Sigmoid colon (tissue), 7 donors: ENCODE data around the gene TDRD9. TPM values are rescaled to one million over a fixed set of nuclear protein-coding genes. Genes with fewer than 3 reads are reported as not detected.

Experiments
- DNase-seq: peaks from one replicate; pipeline ENCODE4 v3.0.0-alpha.2; 2019
- H3K27ac ChIP-seq, 4 donors: fragments of 200-600 bp; sonication (generic); one replicate each; pipeline ENCODE4 v1.5.1; 2016 to 2019; ENCODE audit warnings: mild to moderate bottlenecking in 1 of 4
- H3K27me3 ChIP-seq, 3 donors: fragments of 200-600 bp; sonication (generic); one replicate each; pipeline ENCODE4 v1.5.1; 2019; ENCODE audit warnings: mild to moderate bottlenecking in 1 of 3
- H3K36me3 ChIP-seq, 4 donors: fragments of 200-600 bp; sonication (generic); one replicate each; pipeline ENCODE4 v1.5.1; 2016 to 2019
- H3K4me1 ChIP-seq, 4 donors: fragments of 200-600 bp; sonication (generic); one replicate each; pipeline ENCODE4 v1.5.1; 2017 to 2019
- H3K4me3 ChIP-seq, 4 donors: fragments of 200-600 bp; sonication (generic); one replicate each; pipeline ENCODE4 v1.5.1; 2017 to 2019; ENCODE audit warnings: mild to moderate bottlenecking in 2 of 4, moderate library complexity in 1 of 4
- H3K9me3 ChIP-seq, 4 donors: fragments of 200-600 bp in 3 of 4; sonication (generic) in 3 of 4; one replicate each; pipeline versions ENCODE4 v1.5.1 to v1.6.1; 2013 to 2019
- EP300 ChIP-seq, 4 donors: sonication (generic); formaldehyde crosslinking; IDR thresholded peaks; one replicate each; pipeline ENCODE4 v1.6.1; 2017; ENCODE audit warnings: antibody characterized with exemption in 4 of 4
- POLR2A ChIP-seq, 2 donors: fragments of 450-650 bp; IDR thresholded peaks; one replicate each; pipeline ENCODE4 v1.6.1; 2016; ENCODE audit warnings: antibody characterized with exemption in 2 of 2, mild to moderate bottlenecking in 2 of 2, moderate library complexity in 2 of 2
- POLR2AphosphoS5 ChIP-seq, 4 donors: sonication (generic); formaldehyde crosslinking; IDR thresholded peaks; one replicate each; pipeline ENCODE4 v1.6.1; 2017; ENCODE audit warnings: antibody characterized with exemption in 4 of 4
- WGBS, 2 donors: extraction: QIAGEN DNeasy Blood & Tissue Kit; methylation state at CpG; one replicate each; pipeline ENCODE4 v1.1.7; 2013; 5-methylcytosine and 5-hydroxymethylcytosine counted together
- intact Hi-C: fragments of 100-400 bp; cut with DNase I; formaldehyde crosslinking; loops from one replicate; pipeline ENCODE4 v1.15.1; 2023
- polyA plus RNA-seq, 3 donors: library from polyadenylated mRNA; stranded (reverse); fragments of 200-250 nt; gene quantifications; one replicate each; pipeline ENCODE4 v1.2.3, GENCODE V29; 2013
- total RNA-seq, 4 donors: library from RNA; depleted of rRNA; stranded (reverse); fragments of >200 nt; gene quantifications; one replicate each; pipeline ENCODE4 v1.1.0, GENCODE V29; 2016
- TF ChIP-seq, protein P1 (sequence below), 4 experiments: fragments of 450-650 bp in 3 of 4; fragments of 200-600 bp in 1 of 4; IDR thresholded peaks; one replicate each; pipeline ENCODE4 v1.5.1; 2016 to 2019; ENCODE audit warnings: antibody characterized with exemption in 4 of 4, mild to moderate bottlenecking in 3 of 4, moderate library complexity in 2 of 4
- donor health status: healthy with polysubstance abuse.
- donor health status: Bipolar disorder and iron deficiency.
- donor health status: healthy.

TDRD9 gene
- total and polyA plus RNA-seq, 7 donors: 0.58 to 4.6 (median 1.2) TPM

DNA sequence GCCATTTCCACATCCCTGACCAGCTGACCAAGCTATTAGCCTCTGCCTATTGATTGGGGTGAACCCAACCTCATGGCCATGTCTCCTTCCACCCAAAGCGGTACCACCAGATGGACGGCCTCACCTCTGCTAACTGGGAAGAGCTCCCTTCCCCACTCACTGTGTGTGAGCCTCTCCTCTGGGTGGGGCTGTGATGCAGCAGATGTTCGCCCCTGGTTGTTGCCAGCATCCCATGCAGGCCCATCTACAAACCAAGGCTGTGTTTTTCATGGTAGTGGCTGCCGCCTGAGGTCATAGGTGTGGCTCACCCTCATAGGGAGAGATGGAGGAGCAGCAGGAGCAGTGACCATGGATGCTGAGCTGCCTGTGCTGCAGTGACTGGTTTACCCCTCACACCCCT lies 61.7 kb downstream of the TDRD9 start:
- DNase-seq: no peak
- TF ChIP-seq EP300 (IDR thresholded peaks at IDR 0.05) (no peak), POLR2A (IDR thresholded peaks at IDR 0.05) (no peak), POLR2AphosphoS5 (IDR thresholded peaks at IDR 0.05) (no peak)
- TF ChIP-seq, protein P1, sequence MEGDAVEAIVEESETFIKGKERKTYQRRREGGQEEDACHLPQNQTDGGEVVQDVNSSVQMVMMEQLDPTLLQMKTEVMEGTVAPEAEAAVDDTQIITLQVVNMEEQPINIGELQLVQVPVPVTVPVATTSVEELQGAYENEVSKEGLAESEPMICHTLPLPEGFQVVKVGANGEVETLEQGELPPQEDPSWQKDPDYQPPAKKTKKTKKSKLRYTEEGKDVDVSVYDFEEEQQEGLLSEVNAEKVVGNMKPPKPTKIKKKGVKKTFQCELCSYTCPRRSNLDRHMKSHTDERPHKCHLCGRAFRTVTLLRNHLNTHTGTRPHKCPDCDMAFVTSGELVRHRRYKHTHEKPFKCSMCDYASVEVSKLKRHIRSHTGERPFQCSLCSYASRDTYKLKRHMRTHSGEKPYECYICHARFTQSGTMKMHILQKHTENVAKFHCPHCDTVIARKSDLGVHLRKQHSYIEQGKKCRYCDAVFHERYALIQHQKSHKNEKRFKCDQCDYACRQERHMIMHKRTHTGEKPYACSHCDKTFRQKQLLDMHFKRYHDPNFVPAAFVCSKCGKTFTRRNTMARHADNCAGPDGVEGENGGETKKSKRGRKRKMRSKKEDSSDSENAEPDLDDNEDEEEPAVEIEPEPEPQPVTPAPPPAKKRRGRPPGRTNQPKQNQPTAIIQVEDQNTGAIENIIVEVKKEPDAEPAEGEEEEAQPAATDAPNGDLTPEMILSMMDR (IDR thresholded peaks at IDR 0.05): no peak
- intact Hi-C loops: no loop called here
- Histone ChIP-seq H3K4me3 (no peak overlapping the region), H3K27ac (no peak overlapping the region), H3K4me1 (no peaks in the 10 kb centered on the region), H3K36me3 (no peaks in the 10 kb centered on the region), H3K9me3 (peaks cover 0 to 9% (median 2%) of the 10 kb centered on the region in 4 donors), H3K27me3 (peaks cover 0 to 4% (median 0%) of the 10 kb centered on the region in 3 donors)
- WGBS, 2 donors: 94 to 95% methylated on average over 4 of the region's 4 CpGs

DNA sequence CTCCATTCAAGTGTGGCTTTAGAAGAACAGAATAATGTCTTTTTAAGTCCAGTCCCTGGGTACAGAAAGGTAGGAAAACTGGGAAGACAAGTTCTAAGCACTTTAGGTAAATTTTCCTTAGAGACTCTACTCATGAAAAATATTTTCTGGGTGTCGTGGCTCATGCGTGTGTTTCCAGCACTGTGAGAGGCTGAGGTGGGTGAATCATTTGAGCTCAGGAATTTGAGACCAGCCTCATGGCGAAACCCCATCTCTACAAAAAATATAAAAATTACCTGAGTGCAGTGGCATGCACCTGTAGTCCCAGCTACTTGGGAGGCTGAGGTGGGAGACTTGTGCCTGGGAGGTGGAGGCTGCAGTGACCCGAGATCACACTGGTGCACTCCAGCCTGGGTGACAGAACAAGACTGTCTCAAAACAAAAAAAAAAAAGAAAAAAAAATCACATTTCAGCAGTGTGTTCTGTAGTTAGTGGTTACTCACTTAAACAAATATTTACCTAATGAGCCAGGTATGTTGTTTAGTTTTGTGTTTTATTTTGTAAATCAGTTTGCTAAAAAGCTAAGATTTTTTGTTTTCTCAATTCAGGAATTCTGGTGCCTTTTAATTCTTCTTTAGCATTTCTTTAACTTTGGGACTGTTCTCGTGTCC lies 66.4 kb downstream of the TDRD9 start:
- H3K27ac ChIP-seq: no peak overlapping the region
- WGBS, 2 donors: 77 to 85% methylated on average over 5 of the region's 5 CpGs
- TF ChIP-seq POLR2AphosphoS5 (IDR thresholded peaks at IDR 0.05) (no peak), EP300 (IDR thresholded peaks at IDR 0.05) (no peak), POLR2A (IDR thresholded peaks at IDR 0.05) (no peak)
- TF ChIP-seq, protein P1 (IDR thresholded peaks at IDR 0.05): no peak
- peaks cover 0 to 4% (median 0%) of the 10 kb centered on the region in 3 donors for H3K27me3 ChIP-seq
- H3K9me3 ChIP-seq: peaks cover 0 to 1% (median 0%) of the 10 kb centered on the region in 4 donors
- no peak for DNase-seq
- no peaks in the 10 kb centered on the region for H3K4me1 ChIP-seq
- intact Hi-C loops: no loop called here
- no peak overlapping the region for H3K4me3 ChIP-seq
- no peaks in the 10 kb centered on the region for H3K36me3 ChIP-seq

- no peak overlapping the region for H3K27ac ChIP-seq
- no peak for TF ChIP-seq POLR2A (IDR thresholded peaks at IDR 0.05)
- TF ChIP-seq, protein P1 (IDR thresholded peaks at IDR 0.05): no peak
- TF ChIP-seq POLR2AphosphoS5 (IDR thresholded peaks at IDR 0.05): no peak
- TF ChIP-seq EP300 (IDR thresholded peaks at IDR 0.05): no peak
- DNase-seq: no peak
- no peaks in the 10 kb centered on the region for H3K27me3 ChIP-seq
- H3K36me3 ChIP-seq: no peaks in the 10 kb centered on the region
- H3K4me3 ChIP-seq: no peak overlapping the region
- H3K9me3 ChIP-seq: no peaks in the 10 kb centered on the region
- whole genome bisulfite sequencing, 2 donors: 75 to 82% methylated on average over 5 of the region's 5 CpGs
- no peaks in the 10 kb centered on the region for H3K4me1 ChIP-seq
- intact Hi-C loops: no loop called here
Measured at GRCh38 chr14:103995876-103996275, 67.6 kb downstream of the TDRD9 start.

DNA sequence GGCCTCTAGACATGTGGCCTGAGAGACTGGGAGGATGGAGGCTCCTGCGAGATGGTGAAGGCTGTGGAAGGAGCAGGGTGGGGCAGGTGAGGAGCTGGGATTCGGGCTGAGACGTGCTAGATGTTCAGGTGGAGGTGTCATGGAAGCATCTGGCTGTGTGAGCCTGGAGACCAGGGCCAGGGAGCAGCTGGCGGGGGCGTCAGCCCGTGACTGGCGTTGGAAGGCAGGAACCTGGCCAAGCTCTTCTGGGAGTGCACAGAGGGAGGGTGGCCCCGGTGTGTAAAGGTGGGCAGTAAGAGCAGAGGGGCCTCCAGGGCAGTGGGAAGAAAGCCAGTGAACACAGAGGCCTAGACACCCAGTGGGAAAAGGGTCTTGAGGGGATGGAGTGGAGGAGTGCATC lies 69.1 kb downstream of the TDRD9 start:
- Histone ChIP-seq H3K9me3 (no peaks in the 10 kb centered on the region), H3K27ac (no peak overlapping the region), H3K4me3 (no peak overlapping the region), H3K4me1 (peaks cover 0 to 6% (median 0%) of the 10 kb centered on the region in 4 donors), H3K27me3 (no peaks in the 10 kb centered on the region), H3K36me3 (no peaks in the 10 kb centered on the region)
- 80 to 88% methylated on average over 8 of the region's 8 CpGs for WGBS, 2 donors
- no peak for DNase-seq
- intact Hi-C loops: no loop called here
- TF ChIP-seq, protein P1 (IDR thresholded peaks at IDR 0.05): no peak
- TF ChIP-seq POLR2A (IDR thresholded peaks at IDR 0.05): no peak
- TF ChIP-seq POLR2AphosphoS5 (IDR thresholded peaks at IDR 0.05): no peak
- TF ChIP-seq EP300 (IDR thresholded peaks at IDR 0.05): no peak

- no peak overlapping the region for H3K4me3 ChIP-seq
- intact Hi-C loops: no loop called here
- H3K9me3 ChIP-seq: no peaks in the 10 kb centered on the region
- no peak for TF ChIP-seq EP300 (IDR thresholded peaks at IDR 0.05)
- no peak for TF ChIP-seq POLR2AphosphoS5 (IDR thresholded peaks at IDR 0.05)
- TF ChIP-seq, protein P1 (IDR thresholded peaks at IDR 0.05): no peak
- TF ChIP-seq POLR2A (IDR thresholded peaks at IDR 0.05): no peak
- no peak overlapping the region for H3K27ac ChIP-seq
- no peaks in the 10 kb centered on the region for H3K36me3 ChIP-seq
- peaks cover 0 to 6% (median 0%) of the 10 kb centered on the region in 4 donors for H3K4me1 ChIP-seq
- no peak for DNase-seq
- no peaks in the 10 kb centered on the region for H3K27me3 ChIP-seq
- WGBS, 2 donors: 87 to 91% methylated on average over 10 of the region's 10 CpGs
Measured at GRCh38 chr14:103998027-103998426, 69.8 kb downstream of the TDRD9 start.
